T1000 (cell line): ENCODE results near the gene DNAI4.
"Not testable (repeated sequence)": the region's sequence is repeated elsewhere in the genome, so short reads cannot be mapped to it uniquely, and the experiment has no call there.

Source experiments
- DNase-seq: peaks from one replicate; lab custom pipeline; 2025; ENCODE audit warnings: mixed read lengths; lab: John Stamatoyannopoulos, UW

DNAI4 gene

DNA sequence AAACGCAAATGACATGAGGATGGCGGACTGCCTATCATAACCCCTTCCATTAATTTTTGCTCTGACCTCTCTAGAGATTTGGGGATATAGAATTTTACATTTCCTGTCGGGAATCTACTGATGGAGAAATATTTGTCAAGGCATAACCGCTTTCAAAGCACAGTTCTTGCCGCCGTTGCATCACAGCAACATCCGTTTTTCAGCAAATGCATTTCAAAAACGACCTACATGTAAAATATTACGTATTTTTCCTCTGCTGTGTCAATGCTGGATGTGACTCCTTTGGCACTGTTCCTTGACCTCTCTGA lies 5.0 kb upstream of the DNAI4 start:
- DNase-seq: no peak

DNA sequence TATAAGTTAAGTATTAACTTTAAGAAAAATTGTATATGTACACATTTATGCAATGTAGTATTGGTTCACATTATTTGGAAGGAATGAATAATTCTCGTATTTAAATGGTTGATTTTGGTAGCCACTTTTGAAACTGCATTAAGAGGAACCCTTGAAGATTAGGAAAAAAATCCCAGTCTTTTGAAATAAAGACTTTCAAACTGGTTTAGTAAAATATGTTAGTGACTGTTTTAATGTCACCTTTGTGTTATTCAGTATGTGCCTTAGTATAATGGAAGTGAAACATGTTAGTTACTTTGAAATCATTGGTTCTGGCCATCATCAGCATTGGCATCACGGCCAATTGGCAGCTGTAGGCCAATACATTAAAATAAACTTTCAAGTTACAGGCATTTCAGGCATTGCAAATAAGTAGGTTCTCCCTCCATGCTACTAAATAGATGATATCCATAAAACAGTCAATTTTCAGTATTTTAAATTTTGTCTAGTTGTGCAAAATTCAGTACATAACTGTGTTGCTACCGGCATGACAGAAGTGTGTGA lies 4.6 kb upstream of the DNAI4 start:
- no peak for DNase-seq

DNA sequence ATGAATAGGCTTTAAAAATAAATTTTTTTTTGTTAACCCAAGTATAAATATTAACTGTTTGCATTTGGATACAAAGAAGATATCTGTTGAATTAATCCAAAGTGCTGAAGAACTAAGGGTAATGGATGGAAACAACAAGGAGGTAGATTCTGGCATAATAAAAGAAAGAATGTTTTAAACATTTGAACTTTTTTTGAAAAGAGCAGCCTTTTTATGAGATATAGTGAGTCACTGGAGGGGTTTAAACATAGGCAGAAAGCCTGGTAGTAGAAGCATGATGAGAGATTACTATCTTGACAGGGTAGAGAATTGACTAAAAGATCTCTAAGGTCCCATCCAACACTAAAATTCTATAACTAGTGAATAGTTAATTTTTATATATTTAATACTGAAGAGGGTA lies 2.9 kb upstream of the DNAI4 start:
- DNase-seq: no peak

DNA sequence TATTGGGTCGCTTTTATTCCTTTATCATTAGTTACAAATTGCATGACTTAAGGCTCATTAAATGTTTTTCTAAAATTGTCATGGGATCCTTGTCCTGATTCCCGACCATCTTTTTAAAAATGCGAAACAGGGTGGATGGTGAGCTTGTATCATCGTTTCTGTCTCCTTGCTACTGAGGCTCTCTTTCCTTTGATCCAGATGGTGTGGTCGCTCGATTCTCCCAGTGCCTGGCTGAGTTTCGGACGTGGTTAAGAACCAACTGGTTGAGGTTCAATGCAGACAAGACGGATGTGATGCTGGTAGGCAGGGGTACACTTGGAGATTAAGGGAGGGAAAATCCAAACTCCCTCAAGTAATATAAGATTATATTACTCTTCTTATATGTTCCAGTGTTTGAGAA lies 1.3 kb upstream of the DNAI4 start:
- no peak for DNase-seq

DNA sequence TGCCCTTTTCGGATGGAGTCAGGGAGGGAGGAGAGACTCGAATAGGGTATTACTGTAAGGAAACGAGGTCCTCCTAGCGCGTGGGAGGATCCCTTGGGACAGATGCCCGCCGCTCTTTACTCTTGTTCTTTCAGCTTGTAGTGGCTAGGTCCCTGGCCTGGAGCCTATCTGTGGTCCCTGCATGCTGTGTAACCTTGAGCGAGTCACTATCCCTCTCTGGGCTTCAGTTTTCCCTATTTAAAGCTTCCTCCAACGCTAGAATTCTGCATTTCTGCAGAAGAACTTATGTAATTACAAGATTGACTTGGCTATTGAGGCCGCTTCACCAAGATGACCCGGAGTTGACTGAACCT lies 878 bp upstream of the DNAI4 start:
- no peak for DNase-seq

DNA sequence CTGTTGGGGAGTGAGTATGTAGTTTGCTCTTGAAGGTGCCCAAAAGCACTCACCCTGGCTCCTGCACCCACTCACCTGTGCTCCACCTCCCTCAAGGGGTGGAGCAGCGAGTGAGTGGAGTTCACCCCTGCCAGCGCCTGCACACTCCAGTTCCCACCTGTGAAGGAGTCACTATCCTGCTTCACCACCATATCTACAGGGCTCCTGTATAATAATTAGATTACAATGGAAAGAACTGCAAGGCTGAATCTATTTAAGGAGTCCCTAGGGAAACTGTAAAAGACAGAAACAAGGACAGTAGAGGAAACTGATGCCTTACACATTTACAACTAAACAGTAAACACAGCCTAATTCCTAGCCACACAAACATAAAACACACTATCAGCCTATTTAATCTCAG lies 4.1 kb downstream of the DNAI4 start:
- no peak for DNase-seq

DNA sequence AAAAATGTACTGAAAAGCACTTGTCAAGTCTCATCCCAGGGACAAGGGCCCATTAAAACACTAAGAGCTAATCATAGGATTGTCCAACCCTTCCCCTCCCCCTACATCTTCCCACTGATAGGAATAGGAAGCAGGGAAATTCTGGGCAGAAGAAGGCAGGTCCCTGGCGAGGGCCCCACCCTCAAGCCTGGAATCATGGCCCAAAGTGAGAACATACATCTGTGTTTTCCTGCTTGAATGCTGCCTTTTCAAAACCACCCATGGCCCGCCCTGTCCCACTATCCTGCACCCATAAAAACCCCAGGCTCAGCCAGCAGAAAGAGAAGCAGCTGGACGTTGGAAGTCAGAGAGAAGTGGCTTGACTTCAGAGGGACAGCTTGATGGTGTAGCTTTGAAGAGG lies 4.8 kb downstream of the DNAI4 start:
- no peak for DNase-seq

DNA sequence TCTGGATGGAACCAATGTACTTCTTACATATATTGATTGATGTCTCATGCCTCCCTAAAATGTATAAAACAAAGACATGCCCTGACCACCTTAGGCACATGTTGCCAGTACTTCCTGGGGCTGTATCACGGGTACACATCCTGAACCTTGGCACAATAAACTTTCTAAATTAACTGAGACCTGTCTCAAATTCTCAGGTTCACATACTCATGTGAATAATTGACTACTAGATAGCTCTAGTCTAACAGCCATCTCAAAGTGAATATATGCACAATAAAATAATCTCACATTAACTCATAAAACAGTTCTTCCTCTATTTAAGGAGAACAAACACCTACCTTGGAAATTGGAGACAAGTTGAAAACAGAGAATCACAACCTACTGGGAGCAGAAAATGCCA lies 5.6 kb downstream of the DNAI4 start:
- DNase-seq: no peak

DNA sequence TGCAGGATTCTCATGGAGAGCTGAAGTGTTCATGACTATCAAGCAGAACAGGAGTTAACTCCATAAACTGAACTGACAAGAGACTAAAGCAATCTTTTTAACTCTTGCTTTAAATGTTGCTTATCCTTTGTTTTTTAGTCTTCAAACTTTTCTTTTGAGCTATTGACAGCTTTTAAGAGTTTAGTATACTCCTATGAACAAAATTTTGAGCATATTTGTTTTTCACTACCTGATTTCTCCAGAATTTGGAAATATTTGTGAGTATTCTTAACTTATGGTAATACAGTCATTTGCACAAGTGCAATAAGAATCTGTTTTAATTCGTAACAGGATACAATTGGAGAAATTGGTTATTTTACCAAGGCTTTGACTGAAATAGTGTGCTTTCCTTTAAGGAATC lies 7.2 kb downstream of the DNAI4 start:
- DNase-seq: no peak

DNA sequence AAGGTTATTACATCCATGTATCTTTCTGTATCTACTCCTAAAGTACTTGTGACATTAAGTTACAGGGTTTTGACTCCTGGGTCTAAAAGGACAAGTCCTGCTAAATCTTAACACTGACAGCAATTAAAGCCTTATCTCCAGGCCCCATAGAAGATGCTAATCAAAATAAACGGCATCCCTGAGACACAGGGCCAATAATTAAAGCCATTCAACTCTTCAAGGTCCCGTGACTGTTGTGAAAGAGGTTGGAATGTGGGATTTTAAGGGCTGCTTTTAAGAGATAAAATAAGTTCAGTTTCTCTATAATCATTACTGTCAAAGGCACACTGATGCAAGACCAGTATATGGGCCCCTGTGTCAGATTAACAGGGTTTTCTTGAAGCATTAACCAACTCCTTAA lies 8.3 kb downstream of the DNAI4 start:
- DNase-seq: no peak

DNA sequence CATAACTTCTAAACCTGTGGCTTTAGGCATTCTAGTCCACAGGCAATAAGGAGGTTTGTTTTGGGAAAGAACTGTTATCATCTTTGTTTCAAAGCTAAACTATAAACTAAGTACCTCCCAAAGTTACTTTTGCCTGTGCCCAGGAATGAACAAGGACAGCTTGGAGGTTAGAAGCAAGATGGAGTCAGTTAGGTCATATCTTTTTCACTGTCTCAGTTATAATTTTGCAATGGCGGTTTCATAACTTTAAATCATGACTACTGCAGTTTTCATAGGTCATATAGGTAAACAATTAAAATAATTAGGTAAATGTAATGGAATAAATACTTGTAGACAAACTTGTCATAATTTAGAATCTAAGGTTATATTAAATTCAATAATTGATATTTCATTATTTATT lies 9.5 kb downstream of the DNAI4 start:
- not testable (repeated sequence) for DNase-seq

DNA sequence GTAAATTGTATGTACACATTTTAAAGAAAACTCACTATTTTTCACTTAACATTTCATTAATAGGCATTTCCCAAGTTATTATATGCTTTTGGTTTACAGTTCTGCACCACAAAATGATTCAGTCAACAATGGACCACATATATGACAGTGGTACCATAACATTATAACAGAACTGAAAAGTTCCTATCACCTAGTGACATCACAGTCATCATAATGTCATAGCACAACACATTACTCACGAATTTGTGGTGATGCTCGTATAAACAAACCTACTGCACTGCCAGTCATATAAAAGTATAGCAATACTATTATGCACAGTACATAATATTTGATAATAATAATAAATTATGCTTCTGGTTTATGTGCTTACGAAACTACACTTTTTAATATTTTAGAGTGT lies 30.9 kb downstream of the DNAI4 start:
- no peak for DNase-seq

DNA sequence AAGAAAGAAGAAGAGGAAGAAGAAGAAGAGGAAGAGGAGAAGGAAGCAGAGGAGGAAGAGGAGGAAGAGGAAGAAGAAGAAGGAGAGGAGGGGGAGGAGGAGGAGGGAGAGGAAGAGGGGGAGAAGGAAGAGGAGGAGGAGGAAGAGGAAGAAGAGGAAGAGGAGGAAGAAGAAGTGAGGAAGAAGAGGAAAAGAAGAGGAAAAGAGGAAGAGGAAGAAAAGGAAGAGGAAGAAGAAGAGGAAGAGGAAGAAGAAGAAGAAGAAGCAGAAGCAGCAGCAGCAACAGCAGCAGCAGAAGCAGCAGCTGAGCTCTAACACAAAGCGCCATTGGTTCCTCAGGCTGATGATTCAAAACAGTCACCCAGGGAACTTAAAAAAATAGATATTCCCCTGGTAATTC lies 34.0 kb downstream of the DNAI4 start:
- no peak for DNase-seq

DNA sequence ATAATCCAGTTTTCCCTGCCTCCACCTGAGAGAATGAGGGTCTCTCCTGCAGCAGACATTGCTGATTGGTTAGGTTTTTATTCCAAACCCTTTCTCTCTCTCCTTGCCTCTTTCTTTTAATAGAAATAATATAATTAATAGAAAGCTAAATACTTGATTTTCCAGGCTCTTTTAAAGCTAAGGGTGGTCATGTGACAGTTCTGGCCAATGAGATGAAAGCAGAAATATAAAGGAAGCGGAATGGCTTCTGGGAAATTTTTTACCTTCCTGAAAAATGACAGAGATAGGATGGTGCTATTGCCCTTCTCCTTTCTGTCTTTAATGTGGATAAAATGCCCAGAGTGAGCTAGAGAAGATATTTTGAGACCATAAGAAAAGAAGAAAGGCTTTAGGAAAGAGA lies 35.6 kb downstream of the DNAI4 start:
- DNase-seq: no peak

DNA sequence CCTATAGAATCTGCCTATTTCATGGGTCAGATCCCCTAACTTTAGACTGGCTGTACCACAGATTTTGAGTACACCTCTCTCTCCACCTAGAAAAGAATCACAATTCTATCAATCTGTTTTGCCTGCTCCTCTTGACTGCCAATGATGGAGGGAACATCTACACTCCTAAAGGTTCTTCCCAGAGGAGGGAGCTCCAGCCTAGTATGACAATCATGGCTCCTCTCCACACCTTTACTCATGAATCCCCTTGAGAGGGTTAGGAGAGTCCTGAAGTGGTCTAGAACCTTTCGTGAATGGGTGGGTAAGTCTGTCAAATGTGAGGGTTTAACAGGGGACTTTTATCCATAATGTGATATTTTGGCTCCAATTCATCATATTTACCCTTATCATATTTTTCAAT lies 48.0 kb downstream of the DNAI4 start:
- DNase-seq: no peak

DNA sequence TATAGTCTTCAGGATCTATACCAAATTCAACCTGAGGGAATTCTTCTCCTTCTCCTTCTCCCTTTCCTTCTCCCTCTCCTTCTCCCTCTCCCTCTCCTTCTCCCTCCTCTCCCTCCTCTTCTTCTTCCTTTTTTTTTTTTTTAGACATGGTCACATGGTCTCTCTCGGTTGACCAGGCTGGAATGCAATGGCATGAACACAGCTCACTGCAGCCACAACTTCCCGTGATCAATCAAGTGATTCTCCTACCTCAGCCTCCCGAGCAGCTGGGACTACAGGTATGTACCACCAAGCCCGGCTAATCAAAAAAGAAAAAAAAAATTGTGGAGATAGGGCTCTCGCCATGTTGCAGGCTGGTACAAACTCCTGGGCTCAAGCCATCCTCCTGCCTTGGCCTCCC lies 51.5 kb downstream of the DNAI4 start:
- no peak for DNase-seq

DNA sequence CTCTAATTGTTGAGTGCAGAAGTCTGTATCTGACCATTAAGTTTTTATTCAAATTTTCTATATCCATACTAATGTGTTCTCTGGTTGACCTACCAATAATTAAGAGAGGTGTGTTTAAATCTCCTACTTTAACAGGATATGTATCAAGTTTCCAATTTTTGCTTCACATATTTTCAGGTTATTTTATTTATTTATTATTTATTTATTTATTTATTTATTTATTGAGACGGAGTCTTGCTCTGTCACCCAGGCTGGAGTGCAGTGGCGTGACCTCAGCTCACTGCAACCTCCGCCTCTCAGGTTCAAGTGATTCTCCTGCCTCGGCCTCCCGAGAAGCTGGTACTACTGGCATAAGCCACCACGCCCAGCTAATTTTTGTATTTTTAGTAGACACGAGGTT lies 52.6 kb downstream of the DNAI4 start:
- DNase-seq: not testable (repeated sequence)

DNA sequence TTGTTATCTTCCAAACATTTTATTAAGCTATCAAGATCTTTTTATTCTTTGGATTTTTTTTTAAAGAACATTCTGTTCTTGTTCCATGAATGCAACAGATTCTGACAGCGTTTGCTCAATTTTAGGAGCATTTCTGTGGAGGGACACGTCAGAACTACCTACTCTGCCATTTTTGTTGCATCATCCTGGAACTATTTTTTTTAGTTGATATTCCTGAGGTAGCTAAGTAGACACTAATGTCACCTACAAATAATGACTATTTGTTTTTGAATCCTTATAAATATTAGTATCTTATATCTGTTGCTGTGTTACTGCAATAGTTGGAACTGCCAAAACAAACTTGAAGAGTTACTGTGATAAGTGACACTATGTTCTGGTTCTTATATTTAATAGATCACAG lies 57.2 kb downstream of the DNAI4 start:
- DNase-seq: no peak

DNA sequence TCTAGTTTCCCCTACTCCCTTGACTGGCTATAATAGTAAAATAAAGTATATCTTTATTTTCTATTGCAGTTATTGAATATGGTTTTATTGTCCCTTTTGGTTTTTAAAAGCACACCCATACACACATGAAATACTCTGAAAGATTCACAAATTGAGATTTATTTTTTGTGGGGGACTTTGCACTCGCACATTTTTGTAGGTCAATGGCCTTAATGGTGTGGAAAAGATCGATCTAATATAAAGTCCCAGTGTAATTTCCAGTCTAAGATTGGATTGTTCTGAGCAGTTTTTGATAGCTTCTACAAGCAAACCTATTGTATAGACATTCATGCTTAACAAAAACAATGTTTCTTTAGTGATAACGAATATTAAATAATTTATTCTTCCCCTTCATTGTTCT lies 64.1 kb downstream of the DNAI4 start:
- no peak for DNase-seq

DNA sequence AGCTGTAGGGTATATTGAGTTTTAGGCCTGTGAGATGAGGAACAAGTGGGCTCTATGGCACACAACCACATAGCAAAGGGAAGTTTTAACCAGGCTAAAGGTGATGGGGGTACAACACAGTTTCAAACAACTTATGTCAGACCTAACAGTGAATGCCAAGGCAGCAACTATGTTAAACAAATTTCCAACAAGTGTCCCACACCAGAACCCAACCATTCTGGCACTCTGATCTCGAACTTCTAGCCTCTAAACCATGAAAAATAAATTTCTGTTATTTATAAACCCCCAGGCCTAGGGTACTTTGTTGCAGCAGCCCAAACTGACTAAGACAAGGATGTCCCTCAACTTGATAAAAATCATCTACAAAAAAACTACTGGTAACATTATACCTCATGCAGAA lies 71.3 kb downstream of the DNAI4 start:
- no peak for DNase-seq

DNA sequence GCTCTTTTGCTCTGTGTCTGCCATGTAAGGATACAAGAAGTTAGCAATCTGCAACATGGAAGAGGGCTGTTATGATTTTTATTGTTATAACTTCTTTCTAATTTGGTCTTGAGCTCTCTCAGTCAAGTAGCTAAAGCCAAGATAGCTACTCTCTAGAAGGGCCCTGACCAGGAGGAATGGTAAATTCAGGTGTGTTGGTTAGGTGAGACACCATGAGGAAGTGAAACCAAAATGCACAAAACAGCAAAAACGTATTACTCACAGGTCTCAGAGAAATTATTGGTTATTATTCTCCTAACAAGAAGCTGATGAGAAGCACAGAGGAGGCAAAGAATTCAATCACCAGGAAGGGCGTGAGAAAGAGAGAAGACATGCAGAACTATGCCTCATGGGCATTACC lies 71.8 kb downstream of the DNAI4 start:
- DNase-seq: no peak

DNA sequence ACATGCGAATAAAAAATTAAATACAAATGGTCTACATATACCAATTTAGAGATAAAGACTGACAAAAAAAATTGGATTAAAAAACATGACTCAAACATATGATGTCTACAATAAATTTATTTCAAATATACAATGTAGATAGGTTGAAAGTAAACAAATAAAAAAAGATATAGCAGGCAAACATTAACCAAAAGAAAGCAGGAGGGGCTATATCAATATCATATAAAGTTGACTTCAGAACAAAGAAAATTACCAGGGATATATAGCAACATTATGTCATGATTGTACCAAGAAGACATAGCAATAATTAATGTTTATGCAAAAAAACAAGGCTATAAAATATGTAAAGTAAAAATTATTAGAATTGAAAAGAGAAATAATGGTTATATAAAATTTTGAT lies 73.7 kb downstream of the DNAI4 start:
- no peak for DNase-seq

DNA sequence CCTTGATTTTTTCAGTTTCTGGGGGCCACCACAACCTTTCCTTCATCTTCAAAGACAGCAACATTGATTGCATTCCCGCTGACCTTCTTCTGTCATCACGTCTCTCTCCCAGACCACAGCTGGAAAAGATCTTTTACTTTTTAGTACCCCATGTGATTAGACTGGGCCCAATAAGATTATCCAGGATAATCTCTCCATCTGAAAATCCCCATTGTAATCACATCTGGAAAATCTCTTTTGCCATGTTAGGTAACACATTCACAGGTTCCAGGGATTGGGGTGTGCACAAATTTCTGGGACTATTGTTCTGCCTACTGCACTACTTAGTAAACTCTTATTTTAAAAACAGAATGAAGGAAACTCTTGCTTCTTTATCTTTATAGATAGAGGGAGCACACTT lies 76.5 kb downstream of the DNAI4 start:
- DNase-seq: no peak

DNA sequence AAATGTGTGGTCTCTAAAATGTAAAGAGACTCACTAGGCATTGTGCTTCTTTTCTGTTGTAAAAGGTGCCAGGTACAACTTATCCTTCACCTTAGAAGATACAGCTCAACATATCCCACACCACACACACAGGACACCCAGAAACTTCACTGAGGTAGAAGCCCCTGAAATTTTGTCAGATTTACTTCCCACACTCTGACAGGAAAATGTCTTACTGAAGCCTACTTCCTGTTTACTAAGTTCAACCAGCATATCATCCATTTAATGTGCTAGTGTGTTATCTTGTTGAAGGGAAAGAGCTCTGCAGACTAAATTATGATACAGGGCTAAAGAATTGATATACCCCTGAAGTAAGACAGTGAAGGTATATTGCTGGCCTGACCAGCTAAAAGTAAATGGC lies 83.7 kb downstream of the DNAI4 start:
- DNase-seq: no peak

DNA sequence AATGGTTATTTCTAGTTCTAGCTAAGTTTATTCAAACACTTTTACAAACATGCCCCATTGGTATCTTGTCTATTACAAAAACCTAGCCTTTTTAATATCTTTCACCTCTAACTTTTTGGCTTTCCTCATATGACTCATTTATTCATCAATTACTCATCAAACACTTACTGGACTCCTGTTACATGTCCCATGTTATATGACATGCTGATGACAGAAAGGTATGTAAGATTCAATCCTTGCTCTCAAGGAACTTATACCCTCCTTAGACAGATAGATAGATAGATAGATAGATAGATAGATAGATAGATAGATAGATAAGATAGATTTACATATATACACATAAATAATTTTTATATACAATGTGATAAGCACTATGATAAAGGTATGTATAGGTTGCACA lies 89.7 kb downstream of the DNAI4 start:
- no peak for DNase-seq
